Gastrocnemius medialis (tissue), 4 donors: ENCODE measurements around the gene MPRIP. TPM values are rescaled to one million over a fixed set of nuclear protein-coding genes. Genes with fewer than 3 reads are reported as not detected.
"Not testable (repeated sequence)": the region's sequence is repeated elsewhere in the genome, so short reads cannot be mapped to it uniquely, and the experiment has no call there.

Source experiments
- ATAC-seq, 2 donors: fragments of 150-250 bp; one replicate each; pipeline ENCODE4 v1.9.1; 2016
- DNase-seq, 2 donors: peaks; one replicate each; pipeline ENCODE4 v3.0.0-alpha.2; 2019
- H3K27ac ChIP-seq, 4 donors: fragments of 200-600 bp; sonication (generic); 1 replicate in 1 of 4; 2 replicates in 3 of 4; pipeline ENCODE4 v1.5.1; 2016 to 2018; ENCODE audit warnings: mild to moderate bottlenecking in 2 of 4, moderate library complexity in 1 of 4
- H3K27me3 ChIP-seq, 3 donors: fragments of 200-600 bp; sonication (generic) in 2 of 3; 1 replicate in 1 of 3; 2 replicates in 2 of 3; pipeline versions ENCODE4 v1.5.1 to v1.6.0; 2016 to 2019; ENCODE audit warnings: mild to moderate bottlenecking in 1 of 3, moderate library complexity in 1 of 3
- H3K36me3 ChIP-seq, 2 donors: fragments of 200-600 bp; sonication (generic) in 1 of 2; one replicate each; pipeline ENCODE4 v1.5.1; 2017 to 2018
- H3K4me1 ChIP-seq, 2 donors: fragments of 200-600 bp; sonication (generic) in 1 of 2; one replicate each; pipeline ENCODE4 v1.5.1; 2016 to 2017; ENCODE audit warnings: mild to moderate bottlenecking in 2 of 2
- H3K4me3 ChIP-seq, 4 donors: fragments of 200-600 bp; sonication (generic) in 3 of 4; 1 replicate in 1 of 4; 2 replicates in 3 of 4; pipeline ENCODE4 v1.5.1; 2016 to 2019; ENCODE audit warnings: mild to moderate bottlenecking in 2 of 4
- H3K9me3 ChIP-seq, 3 donors: fragments of 200-600 bp; sonication (generic) in 2 of 3; 1 replicate in 1 of 3; 2 replicates in 2 of 3; pipeline ENCODE4 v1.5.1; 2016 to 2019
- POLR2A ChIP-seq, 2 donors: fragments of 450-650 bp; IDR thresholded peaks; one replicate each; pipeline ENCODE4 v1.6.1; 2017; ENCODE audit warnings: antibody characterized with exemption in 2 of 2, mild to moderate bottlenecking in 2 of 2, moderate library complexity in 2 of 2
- in situ Hi-C, 4 donors: fragments of 200-750 bp; cut with MboI; loops; one replicate each; pipeline versions ENCODE4 v1.15.0 to v1.8.0; 2017; ENCODE audit warnings: low sequenced_read_pairs in 4 of 4
- intact Hi-C: fragments of 100-400 bp; cut with DNase I; formaldehyde crosslinking; loops from one replicate; pipeline ENCODE4 v1.15.1; 2023; ENCODE audit warnings: low total_unique reads
- total RNA-seq, 4 donors: library from RNA; depleted of rRNA; stranded (reverse); fragments of >200 nt; gene quantifications; one replicate each; pipeline versions ENCODE4 v1.1.0 to v1.2.3, GENCODE V29; 2016
- TF ChIP-seq, protein P1 (sequence below), 5 experiments: fragments of 450-650 bp in 3 of 5; fragments of 200-600 bp in 2 of 5; sonication (generic) in 2 of 5; IDR thresholded peaks in 4 of 5; conservative IDR thresholded peaks in 1 of 5; 1 replicate in 4 of 5; 2 replicates in 1 of 5; pipeline ENCODE4 v1.5.1; 2016 to 2019; ENCODE audit warnings: antibody characterized with exemption in 5 of 5, mild to moderate bottlenecking in 3 of 5, moderate library complexity in 3 of 5

MPRIP gene
- total RNA-seq, 4 donors from 2014 or later, result 71.1 to 127 (median 124) TPM

DNA sequence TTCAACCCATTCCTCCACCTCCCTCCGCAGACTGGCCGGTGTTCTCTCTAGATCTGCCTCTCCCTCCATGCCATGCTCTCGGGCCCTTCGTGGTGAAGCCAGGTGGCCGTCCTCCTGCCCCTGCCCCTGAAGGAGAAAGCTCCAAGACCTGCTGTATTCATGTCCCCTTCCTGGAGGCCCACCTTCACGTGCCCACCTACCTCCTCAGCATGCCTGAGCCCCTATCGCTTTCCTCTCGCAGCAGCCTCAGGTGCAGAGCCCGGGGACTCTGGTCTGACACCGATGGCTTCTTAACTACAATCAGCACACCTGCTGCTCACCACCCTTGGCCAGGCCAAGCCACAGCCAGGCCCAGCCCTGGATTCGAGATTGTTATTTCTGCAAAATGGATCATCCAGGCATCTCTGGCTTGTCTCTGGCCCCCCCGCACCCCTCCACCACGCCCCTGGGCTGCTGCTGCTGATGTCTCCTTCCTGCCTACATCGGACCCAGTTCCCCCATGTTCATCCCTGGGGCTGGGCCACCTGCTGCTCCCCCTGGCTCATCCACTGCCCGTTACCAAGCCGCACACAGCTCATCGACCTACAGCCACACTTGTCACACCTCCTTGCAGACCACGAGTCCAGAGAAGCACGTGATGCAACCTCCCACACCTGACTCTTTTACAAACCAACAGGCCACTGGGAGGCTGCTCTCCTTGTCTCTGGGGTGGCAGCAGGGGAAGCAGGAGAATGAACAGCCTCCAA lies 37.8 kb upstream of the MPRIP start:
- peak in 1 of 2 donors; percentile 2 for DNase-seq
- in situ Hi-C loops, result loop anchor here in 1 of 4 donors (25.0 kb wide), 2 partner anchors 133 to 283 kb away; partner anchors contain the start of gene COPS3

GRCh38 chr17:17004997-17005614 lies 37.2 kb upstream of the MPRIP start:
- H3K27me3 ChIP-seq, H3K4me1 ChIP-seq, H3K4me3 ChIP-seq, H3K27ac ChIP-seq, H3K36me3 ChIP-seq, H3K9me3 ChIP-seq, ATAC-seq: not testable (repeated sequence)
- in situ Hi-C loops, result loop anchor here in 1 of 4 donors (25.0 kb wide), 2 partner anchors 132 to 282 kb away; partner anchors contain the start of gene COPS3
- peak in 1 of 2 donors; percentile 3 for DNase-seq
- intact Hi-C loops, result loop anchor here (5.0 to 10.0 kb wide), 2 partner anchors 120 to 307 kb away; no protein-coding TSS in a partner anchor

More for the DNA sequence above, 37.8 kb upstream of the MPRIP start:
- H3K27me3 ChIP-seq, result no peaks in the 10 kb centered on the region
- no peak for TF ChIP-seq POLR2A (IDR thresholded peaks at IDR 0.05)
- TF ChIP-seq, protein P1, sequence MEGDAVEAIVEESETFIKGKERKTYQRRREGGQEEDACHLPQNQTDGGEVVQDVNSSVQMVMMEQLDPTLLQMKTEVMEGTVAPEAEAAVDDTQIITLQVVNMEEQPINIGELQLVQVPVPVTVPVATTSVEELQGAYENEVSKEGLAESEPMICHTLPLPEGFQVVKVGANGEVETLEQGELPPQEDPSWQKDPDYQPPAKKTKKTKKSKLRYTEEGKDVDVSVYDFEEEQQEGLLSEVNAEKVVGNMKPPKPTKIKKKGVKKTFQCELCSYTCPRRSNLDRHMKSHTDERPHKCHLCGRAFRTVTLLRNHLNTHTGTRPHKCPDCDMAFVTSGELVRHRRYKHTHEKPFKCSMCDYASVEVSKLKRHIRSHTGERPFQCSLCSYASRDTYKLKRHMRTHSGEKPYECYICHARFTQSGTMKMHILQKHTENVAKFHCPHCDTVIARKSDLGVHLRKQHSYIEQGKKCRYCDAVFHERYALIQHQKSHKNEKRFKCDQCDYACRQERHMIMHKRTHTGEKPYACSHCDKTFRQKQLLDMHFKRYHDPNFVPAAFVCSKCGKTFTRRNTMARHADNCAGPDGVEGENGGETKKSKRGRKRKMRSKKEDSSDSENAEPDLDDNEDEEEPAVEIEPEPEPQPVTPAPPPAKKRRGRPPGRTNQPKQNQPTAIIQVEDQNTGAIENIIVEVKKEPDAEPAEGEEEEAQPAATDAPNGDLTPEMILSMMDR (IDR thresholded peaks at IDR 0.05 in 4 of 5, conservative IDR thresholded peaks at IDR 0.05 in 1 of 5), result no peak
- no peak overlapping the region for H3K27ac ChIP-seq
- H3K9me3 ChIP-seq, result no peaks in the 10 kb centered on the region
- no peak for ATAC-seq
- intact Hi-C loops, result loop anchor here (5.0 to 10.0 kb wide), 2 partner anchors 120 to 308 kb away; no protein-coding TSS in a partner anchor
- H3K4me1 ChIP-seq, result peaks cover 0 to under 1% of the 10 kb centered on the region in 2 donors
- H3K4me3 ChIP-seq, result no peak overlapping the region
- no peaks in the 10 kb centered on the region for H3K36me3 ChIP-seq

DNA sequence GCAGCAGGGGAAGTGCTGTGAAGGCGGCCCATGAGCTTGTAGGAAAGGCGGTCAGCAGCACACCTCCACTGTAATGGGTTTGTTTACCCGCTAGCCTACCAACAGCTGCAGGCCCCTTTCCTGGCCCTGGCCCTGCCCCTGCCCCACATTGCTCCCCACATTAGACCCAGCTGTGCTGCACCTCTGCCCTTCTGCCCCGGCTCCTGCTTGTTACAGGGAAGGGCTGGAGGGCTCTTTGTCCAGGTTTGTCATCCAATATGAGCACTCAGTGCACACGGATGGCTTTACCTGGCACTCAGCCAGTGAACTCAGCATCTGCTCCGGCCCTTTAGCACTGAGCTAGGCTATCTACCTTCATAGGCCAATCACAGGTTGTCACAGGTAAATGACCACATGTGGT lies 34.4 kb upstream of the MPRIP start:
- H3K36me3 ChIP-seq, ATAC-seq, H3K27me3 ChIP-seq, H3K9me3 ChIP-seq, H3K4me1 ChIP-seq, H3K27ac ChIP-seq, H3K4me3 ChIP-seq: not testable (repeated sequence)
- intact Hi-C loops, result loop anchor here (10.0 kb wide), 1 partner anchor 117 kb away; no protein-coding TSS in a partner anchor
- peak in 1 of 2 donors; percentile 6 for DNase-seq
- in situ Hi-C loops, result loop anchor here in 1 of 4 donors (25.0 kb wide), 2 partner anchors 129 to 279 kb away; partner anchors contain the start of gene COPS3

GRCh38 chr17:17008621-17009397 lies 33.4 kb upstream of the MPRIP start:
- H3K27ac ChIP-seq, ATAC-seq, H3K4me3 ChIP-seq, H3K36me3 ChIP-seq, H3K9me3 ChIP-seq, H3K4me1 ChIP-seq, H3K27me3 ChIP-seq: not testable (repeated sequence)
- DNase-seq, result peak in 1 of 2 donors; percentile 11
- in situ Hi-C loops, result loop anchor here in 1 of 4 donors (25.0 kb wide), 2 partner anchors 128 to 278 kb away; partner anchors contain the start of gene COPS3
- intact Hi-C loops, result loop anchor here (10.0 kb wide), 1 partner anchor 116 kb away; no protein-coding TSS in a partner anchor

DNA sequence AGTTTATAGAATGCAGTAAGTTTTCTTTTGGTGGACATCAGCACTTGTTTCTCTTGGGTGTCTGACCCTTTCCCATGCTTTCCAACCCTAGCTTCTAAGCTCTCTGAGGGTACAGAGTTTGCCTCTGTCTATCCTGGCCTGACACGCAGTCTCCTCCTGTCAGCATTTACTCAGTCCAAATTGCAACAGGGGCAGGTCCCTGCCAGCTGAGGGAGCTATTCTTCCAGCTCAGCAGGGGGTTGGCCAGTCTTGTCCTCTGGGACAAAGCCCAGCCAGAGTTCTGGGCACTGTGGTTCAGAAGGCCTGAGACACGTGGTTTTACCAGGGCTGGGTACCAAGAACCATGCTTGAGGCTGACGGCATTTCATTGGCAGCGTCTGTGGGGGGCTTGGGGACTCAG lies 32.3 kb upstream of the MPRIP start:
- H3K9me3 ChIP-seq, H3K4me1 ChIP-seq, H3K27me3 ChIP-seq, H3K4me3 ChIP-seq, H3K36me3 ChIP-seq: not testable (repeated sequence)
- DNase-seq (peak in 1 of 2 donors; percentile 47), ATAC-seq (peak; percentile 93 to 94)
- TF ChIP-seq, protein P1 (IDR thresholded peaks at IDR 0.05 in 4 of 5, conservative IDR thresholded peaks at IDR 0.05 in 1 of 5), result peak in 1 of 5 experiments; percentile 33
- H3K27ac ChIP-seq, result peak overlapping the region in 2 of 4 donors; percentile 7 to 52
- intact Hi-C loops (loop anchor here (10.0 kb wide), 1 partner anchor 115 kb away; no protein-coding TSS in a partner anchor), in situ Hi-C loops (loop anchor here in 1 of 4 donors (25.0 kb wide), 2 partner anchors 127 to 277 kb away; partner anchors contain the start of gene COPS3)

DNA sequence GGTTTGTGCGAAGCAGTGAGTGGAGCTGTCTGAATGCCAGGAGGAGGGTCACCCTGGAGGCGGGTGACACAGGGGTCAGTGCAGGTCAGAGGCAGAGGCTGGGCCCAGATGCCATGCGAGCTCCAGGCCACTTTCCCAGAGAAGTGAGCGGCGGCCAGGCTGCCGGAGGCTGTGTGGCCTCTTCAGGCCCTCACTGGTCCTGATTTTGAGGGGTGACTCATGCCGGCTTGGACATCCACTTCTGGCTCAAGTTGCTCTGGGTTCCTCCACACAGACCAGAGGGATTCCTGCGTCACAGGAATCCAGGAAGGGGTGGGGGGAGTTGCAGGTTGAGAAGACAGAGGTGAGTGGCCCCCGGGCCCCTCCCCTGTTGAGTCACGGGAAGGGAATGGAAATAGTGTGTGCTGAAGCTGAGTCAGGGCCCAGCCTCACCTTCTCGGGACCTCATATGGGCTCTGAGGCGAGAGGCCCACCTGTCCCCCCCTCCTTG lies 31.7 kb upstream of the MPRIP start:
- intact Hi-C loops, H3K27me3 ChIP-seq, H3K4me1 ChIP-seq, H3K4me3 ChIP-seq, H3K36me3 ChIP-seq, H3K9me3 ChIP-seq, H3K27ac ChIP-seq: not testable (repeated sequence)
- in situ Hi-C loops, result loop anchor here in 1 of 4 donors (25.0 kb wide), 2 partner anchors 127 to 277 kb away; partner anchors contain the start of gene COPS3
- peak; percentile 72 to 78 for ATAC-seq
- DNase-seq, result peak in 1 of 2 donors; percentile 44

DNA sequence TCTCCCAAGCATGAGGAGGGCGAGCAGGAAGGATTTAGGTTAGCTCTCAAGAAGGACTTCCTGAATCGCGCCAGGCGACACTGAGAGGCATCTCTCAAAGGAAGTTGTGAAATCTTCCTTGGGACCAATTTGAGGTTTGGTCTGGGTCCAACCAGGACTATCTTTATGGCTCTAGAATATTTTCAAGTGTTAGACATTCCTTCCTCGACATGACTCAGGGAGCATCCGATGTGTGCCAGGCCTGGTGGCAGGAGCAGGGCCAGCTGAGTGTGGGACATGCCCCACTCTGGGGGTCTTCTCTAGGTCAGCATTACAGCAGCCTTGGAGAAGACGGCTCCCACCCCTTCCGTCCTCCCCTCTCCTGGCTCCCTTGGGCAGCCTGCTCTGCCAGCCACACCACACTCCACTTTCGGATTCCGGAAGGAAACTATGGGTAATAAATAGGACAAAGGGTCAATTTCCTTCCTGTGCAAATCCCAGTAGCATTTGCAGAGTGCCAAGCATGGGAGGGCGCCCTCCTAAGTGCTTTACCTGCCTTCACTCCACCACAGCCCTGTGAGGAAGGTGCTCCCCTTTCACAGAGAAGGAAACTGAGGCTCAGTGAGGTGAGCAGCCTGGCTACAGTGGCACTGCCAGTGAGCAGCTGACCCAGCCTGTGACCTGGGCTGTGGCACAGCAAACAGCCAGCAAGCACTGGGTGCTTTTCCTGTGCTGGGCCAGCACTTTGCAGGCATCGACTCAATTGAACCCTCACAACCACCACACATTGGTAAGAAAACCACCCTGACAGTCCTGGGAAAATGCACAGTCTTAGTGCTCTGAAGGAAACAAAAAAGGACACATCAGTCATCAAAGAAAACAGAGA lies 31.0 kb upstream of the MPRIP start:
- H3K9me3 ChIP-seq, H3K4me3 ChIP-seq, H3K4me1 ChIP-seq, intact Hi-C loops, H3K27me3 ChIP-seq, H3K36me3 ChIP-seq: not testable (repeated sequence)
- peak overlapping the region in 1 of 4 donors; percentile 21 for H3K27ac ChIP-seq
- in situ Hi-C loops, result loop anchor here in 1 of 4 donors (25.0 kb wide), 2 partner anchors 126 to 276 kb away; partner anchors contain the start of gene COPS3
- DNase-seq, result peak in 1 of 2 donors; percentile 56
- ATAC-seq, result peak; percentile 54 to 73
